HG02759 (cell line): ENCODE results near the gene FAM234B.

Source experiments
- ATAC-seq: cut with Tn5 transposase; IDR thresholded peaks from one replicate; pipeline ENCODE4 v1.9.1; 2021; ENCODE audit warnings: mild to moderate bottlenecking, moderate library complexity; ENCODE audit not compliant: unreplicated experiment

Gene FAM234B

GRCh38 chr12:13090054-13090453 lies 45.9 kb downstream of the FAM234B start:
- no peak for ATAC-seq

- ATAC-seq: no peak
Observed at GRCh38 chr12:13091832-13092231, 47.7 kb downstream of the FAM234B start.

GRCh38 chr12:13093191-13093847 lies 49.1 kb downstream of the FAM234B start:
- no peak for ATAC-seq

GRCh38 chr12:13093848-13094220 lies 49.7 kb downstream of the FAM234B start:
- ATAC-seq: no peak

GRCh38 chr12:13094367-13094766 lies 50.2 kb downstream of the FAM234B start:
- peak; percentile 63 for ATAC-seq

- no peak for ATAC-seq
Observed at GRCh38 chr12:13095266-13095995, 51.2 kb downstream of the FAM234B start.

- ATAC-seq: no peak
Observed at GRCh38 chr12:13097491-13098011, 53.4 kb downstream of the FAM234B start.

GRCh38 chr12:13099066-13099843 lies 55.1 kb downstream of the FAM234B start:
- no peak for ATAC-seq

GRCh38 chr12:13099844-13100604 lies 55.8 kb downstream of the FAM234B start:
- no peak for ATAC-seq

- ATAC-seq: no peak
Observed at GRCh38 chr12:13100605-13100881, 56.4 kb downstream of the FAM234B start.

- ATAC-seq: peak; percentile 89
Observed at GRCh38 chr12:13100882-13101769, 56.9 kb downstream of the FAM234B start.

GRCh38 chr12:13101821-13102375 lies 57.7 kb downstream of the FAM234B start:
- ATAC-seq: no peak

GRCh38 chr12:13102461-13103195 lies 58.4 kb downstream of the FAM234B start:
- no peak for ATAC-seq

GRCh38 chr12:13103391-13104033 lies 59.3 kb downstream of the FAM234B start, which contains the start of gene GSG1:
TSS of gene GSG1 (minus strand) at chr12:13103667. CDS start at chr12:13103512, 155 bp downstream.
- no peak for ATAC-seq

- ATAC-seq: no peak
Observed at GRCh38 chr12:13104409-13104808, 60.2 kb downstream of the FAM234B start.

GRCh38 chr12:13105781-13106180 lies 61.6 kb downstream of the FAM234B start:
- no peak for ATAC-seq

GRCh38 chr12:13106666-13107065 lies 62.5 kb downstream of the FAM234B start:
- ATAC-seq: no peak

GRCh38 chr12:13112968-13113367 lies 68.8 kb downstream of the FAM234B start:
- no peak for ATAC-seq
